Fibroblast of villous mesenchyme (primary cell): ENCODE data around the gene CALHM3. TPM values are rescaled to one million over a fixed set of nuclear protein-coding genes. Genes with fewer than 3 reads are reported as not detected.

Experiments used
- DNase-seq: peaks from one replicate; pipeline ENCODE4 v3.0.0-alpha.2; 2010; ENCODE audit warnings: low read depth
- H3K4me3 ChIP-seq: 2 replicates; pipeline ENCODE4 v1.5.1; 2011; ENCODE audit warnings: low read depth, mild to moderate bottlenecking, low read length
- CTCF ChIP-seq: IDR thresholded peaks from 2 replicates; pipeline ENCODE4 v1.5.1; 2012; ENCODE audit warnings: low read depth, mild to moderate bottlenecking, low read length; ENCODE audit not compliant: insufficient read depth
- total RNA-seq: library from RNA; depleted of rRNA; stranded (reverse); fragments of >200 nt; gene quantifications from 2 replicates; pipeline ENCODE4 v1.2.3, GENCODE V29; 2012

CALHM3 gene
- total RNA-seq, 1 donor = under 0.01 TPM

DNA sequence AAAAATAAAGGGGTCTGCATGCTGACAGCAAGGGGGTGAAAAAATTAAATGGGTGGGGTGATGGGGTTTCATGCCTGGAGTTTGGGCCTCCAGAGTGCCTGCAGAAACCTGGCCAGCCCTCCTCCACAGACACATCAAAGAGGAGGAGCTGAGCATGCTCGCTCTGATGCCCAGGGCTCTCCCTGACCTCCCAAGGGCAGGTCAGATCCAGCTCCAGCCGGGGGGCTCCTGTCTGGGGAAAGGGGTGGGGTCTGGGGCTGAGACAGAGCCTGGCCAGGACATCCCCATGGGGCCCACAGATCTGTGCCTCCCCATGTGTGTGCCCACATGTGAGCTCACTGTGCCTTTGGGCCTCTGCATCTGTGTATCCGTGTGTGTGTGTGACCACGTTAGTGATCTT is 19.4 kb downstream of the CALHM3 start:
- DNase-seq = no peak
- H3K4me3 ChIP-seq = no peak overlapping the region
- no peak for TF ChIP-seq CTCF

DNA sequence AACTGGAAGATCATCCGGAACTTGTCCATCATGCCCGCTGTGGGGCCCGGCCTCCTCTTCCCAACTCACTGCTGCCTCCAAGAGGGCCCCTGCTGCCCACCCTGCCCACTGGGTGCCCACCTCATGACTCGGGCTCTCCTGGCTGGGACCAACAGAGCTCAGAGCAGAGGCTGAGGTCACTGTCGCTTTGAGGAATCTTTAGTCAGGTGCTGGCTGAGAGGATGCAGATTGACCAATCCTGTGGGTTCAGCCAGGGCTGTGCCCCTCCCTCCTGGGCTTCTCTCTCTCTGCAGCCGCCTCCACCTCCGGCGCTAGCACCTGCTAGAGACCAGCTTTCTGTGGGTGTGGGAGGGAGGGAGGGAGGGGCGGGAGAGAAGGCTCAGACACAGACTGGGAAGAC is 20.3 kb downstream of the CALHM3 start, which contains the start of gene CALHM1:
TSS of gene CALHM1 (minus strand) at position 181 of the 400 bp plus-strand sequence. CDS start at position 32, 149 bp downstream.
- DNase-seq = no peak
- no peak within 1 kb of the TSS for H3K4me3 ChIP-seq
- no peak for TF ChIP-seq CTCF

GRCh38 chr10:103457896-103458583 is 21.0 kb downstream of the CALHM3 start:
- H3K4me3 ChIP-seq = no peak overlapping the region
- TF ChIP-seq CTCF = no peak
- no peak for DNase-seq

- H3K4me3 ChIP-seq = no peak overlapping the region
- no peak for TF ChIP-seq CTCF
- DNase-seq = no peak
Observed at GRCh38 chr10:103457176-103457712, 21.8 kb downstream of the CALHM3 start.

- DNase-seq = no peak
- no peak for TF ChIP-seq CTCF
- no peak overlapping the region for H3K4me3 ChIP-seq
Observed at GRCh38 chr10:103456074-103456660, 22.9 kb downstream of the CALHM3 start.

GRCh38 chr10:103455235-103455634 is 23.8 kb downstream of the CALHM3 start:
- no peak for DNase-seq
- no peak overlapping the region for H3K4me3 ChIP-seq
- TF ChIP-seq CTCF = no peak
